HepG2 (cell line): ENCODE data around the gene WFDC1. TPM values are rescaled to one million over a fixed set of nuclear protein-coding genes. Genes with fewer than 3 reads are reported as not detected.

ENCODE experiments used
- ATAC-seq: fragments of 200-7000 bp; cut with Tn5 transposase; 3 replicates; pipeline ENCODE4 v1.9.1; 2020; ENCODE audit warnings: mild to moderate bottlenecking, moderate library complexity
- BruUV-seq: library from RNA; stranded (reverse); fragments of 400-500 nt; replicated peaks from 2 replicates; lab custom pipeline; 2021; lab: Mats Ljungman, UMichigan
- CTCF ChIA-PET: fragments of 300-600 bp; formaldehyde crosslinking; extraction: SDS; loops from one replicate; lab custom pipeline; 2021; ENCODE audit warnings: low total read pairs, inconsistent platforms, low intra/inter-chr PET ratio; lab: Yijun Ruan, JAX
- POLR2A ChIA-PET: fragments of 350-600 bp; sonication (Branson Sonifier 250); formaldehyde crosslinking; loops from one replicate; lab custom pipeline; 2020; ENCODE audit warnings: antibody characterized with exemption, inconsistent platforms; lab: Yijun Ruan, JAX
- DNase-seq: peaks from one replicate; pipeline ENCODE4 v3.0.0-alpha.2; 2015; ENCODE audit warnings: low spot score
- FAIRE-seq: peaks from 3 replicates; lab custom pipeline; 2011; peaks lifted over from hg19 to GRCh38; lab: Jason Lieb, UNC
- H2AFZ ChIP-seq: one replicate; pipeline ENCODE4 v1.6.1; 2011; ENCODE audit warnings: low read length, inconsistent platforms
- H3K27ac ChIP-seq: fragments of 300-600 bp; 3 replicates; pipeline ENCODE4 v1.8.0; 2011; ENCODE audit warnings: mixed run types, mild to moderate bottlenecking, mixed read lengths, low read length, inconsistent platforms; ENCODE audit not compliant: insufficient read depth; ENCODE audit errors: extremely low read length
- H3K27me3 ChIP-seq, 2 experiments: fragments of 200-600 bp in 1 of 2; 2 replicates in 1 of 2; 3 replicates in 1 of 2; pipeline versions ENCODE4 v1.6.0 to v1.8.0; 2011; ENCODE audit warnings: low read length in 2 of 2, mild to moderate bottlenecking in 2 of 2, moderate library complexity in 2 of 2, inconsistent platforms in 1 of 2; ENCODE audit not compliant: insufficient read depth in 2 of 2, control insufficient read depth in 1 of 2
- H3K36me3 ChIP-seq, 2 experiments: fragments of 200-600 bp in 1 of 2; replicated peaks in 1 of 2; 2 replicates in 1 of 2; 3 replicates in 1 of 2; pipeline versions ENCODE4 v1.5.1 to v1.8.0; 2011; ENCODE audit warnings: low read length in 2 of 2, inconsistent platforms in 1 of 2; ENCODE audit not compliant: insufficient read depth in 2 of 2, control insufficient read depth in 1 of 2
- H3K4me1 ChIP-seq: 2 replicates; pipeline ENCODE4 v1.5.1; 2012; ENCODE audit warnings: low read length, inconsistent platforms; ENCODE audit not compliant: insufficient read depth
- H3K4me2 ChIP-seq: 2 replicates; pipeline ENCODE4 v1.6.0; 2011; ENCODE audit warnings: low read depth, low read length, inconsistent platforms
- H3K4me3 ChIP-seq, 3 experiments: fragments of 200-600 bp in 1 of 3; sonication (generic), shearing (Covaris generic) in 1 of 3; replicated peaks in 1 of 3; 2 replicates each; pipeline ENCODE4 v1.5.1; 2011 to 2016; ENCODE audit warnings: low read length in 3 of 3, inconsistent platforms in 2 of 3, low read depth in 2 of 3, mild to moderate bottlenecking in 2 of 3, control low read depth in 1 of 3, mixed read lengths in 1 of 3; ENCODE audit not compliant: insufficient read depth in 1 of 3
- H3K79me2 ChIP-seq: one replicate; pipeline ENCODE4 v1.6.1; 2011; ENCODE audit warnings: low read length, inconsistent platforms; ENCODE audit not compliant: insufficient read depth
- H3K9ac ChIP-seq: 2 replicates; pipeline ENCODE4 v1.6.0; 2011; ENCODE audit warnings: mild to moderate bottlenecking, low read depth, low read length, inconsistent platforms; ENCODE audit not compliant: insufficient read depth
- H3K9me3 ChIP-seq: 2 replicates; pipeline ENCODE4 v1.5.1; 2012; ENCODE audit warnings: mild to moderate bottlenecking, low read length
- H4K20me1 ChIP-seq: 2 replicates; pipeline ENCODE4 v1.6.0; 2011; ENCODE audit warnings: inconsistent platforms, mild to moderate bottlenecking, low read length, moderate library complexity; ENCODE audit not compliant: insufficient read depth
- EED ChIP-seq: sonication (generic); formaldehyde crosslinking; IDR thresholded peaks from 2 replicates; pipeline ENCODE4 v1.5.0; 2020; ENCODE audit warnings: mild to moderate bottlenecking, missing genetic modification reagents
- ETS1 ChIP-seq: sonication (generic); formaldehyde crosslinking; IDR thresholded peaks from 2 replicates; pipeline ENCODE4 v1.4.0; 2020; ENCODE audit warnings: missing genetic modification reagents
- NRL ChIP-seq: sonication (generic); formaldehyde crosslinking; IDR thresholded peaks from 2 replicates; pipeline ENCODE4 v1.5.0; 2020; ENCODE audit warnings: missing genetic modification reagents, mild to moderate bottlenecking, moderate library complexity, borderline replicate concordance
- SOX13 ChIP-seq, 3 experiments: fragments of 450-650 bp in 1 of 3; sonication (generic) in 1 of 3; formaldehyde crosslinking in 1 of 3; IDR thresholded peaks in 2 of 3; conservative IDR thresholded peaks in 1 of 3; 2 replicates each; pipeline versions ENCODE4 v1.5.0 to v1.6.1; 2016 to 2020; ENCODE audit warnings: antibody characterized with exemption in 1 of 3, mild to moderate bottlenecking in 1 of 3, missing compliant biosample characterization in 1 of 3, missing genetic modification reagents in 1 of 3, moderate library complexity in 1 of 3
- ZFP90 ChIP-seq: sonication (generic); formaldehyde crosslinking; IDR thresholded peaks from 2 replicates; pipeline ENCODE4 v1.8.0; 2022; ENCODE audit warnings: missing genetic modification reagents, mild to moderate bottlenecking, inconsistent platforms, borderline replicate concordance
- ZNF652 ChIP-seq: IDR thresholded peaks from 2 replicates; pipeline ENCODE4 v1.6.1; 2016; ENCODE audit warnings: low read depth, borderline replicate concordance
- WGBS: methylation state at CpG from one replicate; pipeline ENCODE4 v1.1.6; 2017; ENCODE audit warnings: low lambda C conversion rate; 5-methylcytosine and 5-hydroxymethylcytosine counted together
- in situ Hi-C: cut with HindIII; loops from 2 replicates; pipeline ENCODE4 v1.10.0; 2017; ENCODE audit warnings: low pct_unique_long_range_greater_than_20kb; ENCODE audit not compliant: extremely low pct_ligation_motif_present
- intact Hi-C: fragments of 100-400 bp; cut with micrococcal nuclease; formaldehyde crosslinking; loops from one replicate; pipeline ENCODE4 v1.10.0; 2022; ENCODE audit not compliant: unreplicated experiment
- polyA plus RNA-seq, 8 experiments: library from polyadenylated mRNA; depleted of rRNA in 3 of 8; stranded (reverse) in 7 of 8; unstranded in 1 of 8; fragments of >200 nt; fragmentation: Illumina TruSeq in 4 of 8; extraction: Trizol in 4 of 8; gene quantifications; 2 replicates each; pipeline versions ENCODE4 v1.2.1 to v1.2.3, GENCODE V29; 2011 to 2016; ENCODE audit warnings: low read depth in 4 of 8, missing spikeins in 1 of 8, mixed read lengths in 1 of 8; ENCODE audit not compliant: insufficient read depth in 1 of 8
- total RNA-seq, 5 experiments: library from RNA; depleted of rRNA; stranded (reverse); fragments of >200 nt; fragmentation: Illumina TruSeq; extraction: Trizol; gene quantifications; 2 replicates each; pipeline ENCODE4 v1.2.3, GENCODE V29; 2016; ENCODE audit warnings: low read depth in 1 of 5

Gene WFDC1
- total and polyA plus RNA-seq, 2 of the 13 experiments (the other 11 are each of a cell fraction or from before 2014, with no cell fraction given): not detected

GRCh38 chr16:84267380-84267779, 27.3 kb upstream of the WFDC1 start:
- no peak overlapping the region for H2AFZ ChIP-seq
- no peak overlapping the region for H3K4me3 ChIP-seq
- H3K4me1 ChIP-seq: peaks cover 10% of the 10 kb centered on the region
- H4K20me1 ChIP-seq: no peaks in the 10 kb centered on the region
- 0 out of 2 replicates have a peak, but pooled peaks have one; percentile 27 for TF ChIP-seq NRL
- peak; percentile 72 for TF ChIP-seq ZNF652 (CRISPR knock-in tag)
- TF ChIP-seq SOX13 (IDR thresholded peaks at IDR 0.05): no peak
- no peak for TF ChIP-seq SOX13 (CRISPR knock-in tag; conservative IDR thresholded peaks at IDR 0.05 in 1 of 2, IDR thresholded peaks at IDR 0.05 in 1 of 2)
- no peak for TF ChIP-seq ZFP90 (CRISPR knock-in tag)
- no peak for TF ChIP-seq ETS1 (CRISPR knock-in tag)
- 0 out of 2 replicates have a peak, but pooled peaks have one; percentile 8 for TF ChIP-seq EED
- H3K36me3 ChIP-seq: no peaks in the 10 kb centered on the region
- ChIA-PET POLR2A (no interaction called here), CTCF (no interaction called here)
- no peak overlapping the region for H3K27ac ChIP-seq
- no peak for FAIRE-seq
- no peaks in the 10 kb centered on the region for H3K79me2 ChIP-seq
- 53% methylated on average over 4 of the region's 4 CpGs for WGBS
- H3K4me2 ChIP-seq: peak overlapping the region; percentile 71; the same call in 1 of the 2 replicates
- no peaks in the 10 kb centered on the region for H3K9me3 ChIP-seq
- no peaks in the 10 kb centered on the region; a peak in 1 of 5 replicates for H3K27me3 ChIP-seq
- no peak overlapping the region for H3K9ac ChIP-seq
- in situ Hi-C loops (no loop called here), intact Hi-C loops (no loop called here)
- no TSS peak for BruUV-seq
- DNase-seq: no peak
- ATAC-seq: no peak
